Uterus (tissue), 2 donors: ENCODE results near the gene SIN3B.

Experiments used
- CTCF ChIP-seq, 4 experiments: fragments of 200-600 bp in 2 of 4; fragments of 450-650 bp in 2 of 4; sonication (generic) in 2 of 4; IDR thresholded peaks; one replicate each; pipeline ENCODE4 v1.5.1; 2016 to 2019; ENCODE audit warnings: antibody characterized with exemption in 4 of 4, mild to moderate bottlenecking in 2 of 4, moderate library complexity in 1 of 4
- POLR2A ChIP-seq, 2 donors: fragments of 450-650 bp; IDR thresholded peaks; one replicate each; pipeline ENCODE4 v1.6.1; 2016; ENCODE audit warnings: antibody characterized with exemption in 2 of 2, mild to moderate bottlenecking in 1 of 2, moderate library complexity in 1 of 2

- TF ChIP-seq CTCF (IDR thresholded peaks at IDR 0.05) (no peak), POLR2A (IDR thresholded peaks at IDR 0.05) (no peak)
Measured at GRCh38 chr19:16849168-16849567, 20.0 kb downstream of the SIN3B start.
